NK-92 treated with Interleukin-12 subunit alpha and Interleukin-12 subunit beta, amount 100 ng/mL, for 24 hours (cell line): ENCODE data around the gene ATP6V1B1.
"Not testable (repeated sequence)": the region's sequence is repeated elsewhere in the genome, so short reads cannot be mapped to it uniquely, and the experiment has no call there.

Source experiments
- DNase-seq: peaks from one replicate; lab custom pipeline; 2025; lab: John Stamatoyannopoulos, UW

ATP6V1B1 gene

DNA sequence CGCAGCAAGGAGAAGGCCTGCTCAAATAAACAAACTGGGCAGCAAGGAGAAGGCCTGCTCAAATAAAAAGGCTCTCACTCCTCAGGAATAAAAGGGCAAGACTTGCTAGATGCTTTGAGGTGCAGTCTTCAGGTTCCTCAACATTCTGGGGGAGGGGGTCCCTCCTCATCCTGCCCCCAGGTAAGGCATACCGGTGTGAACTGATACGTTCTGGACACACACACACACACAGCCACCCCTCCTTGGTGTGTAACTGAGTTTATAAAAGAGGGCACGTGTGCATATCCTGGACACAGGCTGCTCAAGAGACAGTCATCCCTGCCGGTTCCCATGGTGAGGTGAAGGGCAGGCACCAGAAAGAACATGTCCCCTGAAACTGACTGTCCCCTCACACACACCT lies 54.5 kb downstream of the ATP6V1B1 start:
- no peak for DNase-seq

DNA sequence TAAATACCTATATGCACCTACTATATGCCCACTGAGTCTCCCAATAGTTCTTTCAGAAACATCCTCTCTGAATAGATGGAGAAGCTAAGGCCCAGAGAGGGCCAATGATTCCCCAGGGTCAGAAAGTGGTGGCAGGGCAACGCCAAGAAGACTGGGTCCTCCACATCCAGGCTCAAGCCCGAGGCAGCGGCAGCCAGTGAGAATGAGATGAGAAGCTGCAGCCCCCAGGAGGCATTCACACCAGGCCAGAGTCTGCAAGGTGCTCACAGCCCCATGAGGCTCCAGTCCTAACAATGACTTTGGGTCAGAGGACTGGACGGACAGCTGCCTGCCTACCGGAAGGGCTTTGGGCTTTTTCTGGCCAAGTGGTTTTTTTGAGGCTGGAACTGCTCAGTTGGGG lies 55.4 kb downstream of the ATP6V1B1 start:
- no peak for DNase-seq

DNA sequence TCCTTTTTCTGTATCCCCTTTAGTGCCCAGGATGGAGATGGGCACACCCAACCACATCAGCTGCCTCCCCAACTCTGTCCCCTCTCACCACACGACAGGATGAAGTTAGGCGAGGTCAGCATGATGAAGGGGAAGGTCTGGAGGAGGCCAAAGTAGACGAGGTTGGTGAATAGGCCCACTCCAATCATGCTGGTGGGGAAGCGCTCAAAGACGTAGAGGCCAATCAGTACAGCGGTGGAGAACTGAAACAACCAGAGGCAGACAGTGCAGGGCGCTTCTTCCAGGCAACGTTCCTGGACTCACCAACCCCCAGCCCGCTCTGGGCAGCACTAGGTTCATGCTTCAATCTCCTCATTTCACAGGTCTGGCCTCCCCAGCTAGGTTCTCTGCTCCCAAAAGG lies 56.0 kb downstream of the ATP6V1B1 start:
- DNase-seq, result no peak

DNA sequence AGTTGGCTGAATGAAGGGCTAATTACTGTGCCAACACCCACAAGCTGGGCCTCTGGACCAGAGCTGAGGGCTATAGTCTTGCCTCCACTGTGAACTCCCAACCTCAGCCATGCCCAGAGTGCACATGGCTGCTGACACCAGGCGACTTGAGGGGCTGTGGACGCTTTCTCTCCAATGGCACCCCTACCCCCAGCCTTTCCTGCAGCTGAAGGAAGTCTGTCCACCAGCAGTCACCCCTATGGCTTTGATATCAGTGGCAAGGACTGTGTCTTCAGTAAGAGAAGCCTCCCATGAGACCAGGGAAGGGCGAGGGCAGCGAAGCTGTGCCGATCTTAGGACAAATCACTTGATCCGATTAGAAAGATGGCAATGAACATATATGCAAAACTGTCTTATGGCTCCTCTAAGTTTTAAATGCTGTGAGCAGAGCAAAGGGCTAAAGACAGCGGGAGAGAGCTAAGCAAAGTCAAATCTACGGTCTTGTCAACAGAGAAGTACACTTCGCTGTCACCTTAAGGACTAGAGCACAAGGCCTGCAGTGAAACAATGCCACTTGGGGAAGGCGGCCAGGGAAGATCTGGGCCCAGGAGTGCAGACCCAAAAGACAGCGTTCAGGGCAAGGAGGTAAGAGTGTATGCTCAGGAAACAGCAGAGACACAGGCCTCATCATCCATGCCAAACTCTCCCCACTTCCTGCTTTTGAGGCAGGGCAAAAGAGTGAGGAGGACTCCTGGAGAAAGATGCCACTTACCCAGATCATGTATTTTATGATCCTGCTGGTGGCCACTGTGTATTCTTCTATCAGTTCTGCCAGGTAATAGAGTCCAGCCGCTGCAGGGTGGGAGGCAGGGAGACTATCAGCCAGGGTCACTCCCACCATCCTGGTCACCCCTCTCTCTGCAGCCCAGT lies 57.5 kb downstream of the ATP6V1B1 start:
- no peak for DNase-seq

DNA sequence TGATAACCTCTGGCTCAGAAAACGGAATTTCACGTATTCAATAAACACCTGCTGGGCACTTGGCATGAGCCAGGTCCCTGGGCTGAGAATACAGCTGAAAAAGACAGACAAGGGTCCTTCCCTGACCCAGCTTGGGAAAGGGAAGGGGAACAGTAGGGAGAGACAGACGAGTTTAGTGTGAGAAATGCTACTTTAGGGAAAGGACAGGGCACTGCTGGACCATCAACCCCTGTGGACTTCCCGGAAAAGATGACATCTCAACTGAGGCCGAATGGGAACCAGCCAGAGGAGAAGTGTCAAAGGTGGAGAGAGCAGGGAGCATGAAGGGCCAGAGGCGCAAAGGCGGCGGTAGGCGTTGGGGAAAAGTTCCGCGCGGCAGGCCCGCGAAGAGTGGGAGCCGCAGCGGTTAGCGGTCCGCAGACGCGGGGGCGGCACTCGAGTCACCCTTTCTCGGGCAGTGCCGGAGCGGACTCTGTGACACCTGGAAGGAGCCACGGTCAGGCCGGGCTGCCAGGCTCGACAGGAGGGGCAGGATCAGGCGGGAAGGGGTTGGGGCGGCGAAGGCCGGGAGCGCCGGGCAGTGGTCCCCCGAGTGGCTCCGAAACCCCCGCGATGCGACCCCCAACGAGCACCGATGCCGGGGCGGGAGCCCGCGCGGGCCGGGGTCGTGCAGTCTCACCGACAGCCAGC lies 58.5 kb downstream of the ATP6V1B1 start:
- DNase-seq, result no peak

DNA sequence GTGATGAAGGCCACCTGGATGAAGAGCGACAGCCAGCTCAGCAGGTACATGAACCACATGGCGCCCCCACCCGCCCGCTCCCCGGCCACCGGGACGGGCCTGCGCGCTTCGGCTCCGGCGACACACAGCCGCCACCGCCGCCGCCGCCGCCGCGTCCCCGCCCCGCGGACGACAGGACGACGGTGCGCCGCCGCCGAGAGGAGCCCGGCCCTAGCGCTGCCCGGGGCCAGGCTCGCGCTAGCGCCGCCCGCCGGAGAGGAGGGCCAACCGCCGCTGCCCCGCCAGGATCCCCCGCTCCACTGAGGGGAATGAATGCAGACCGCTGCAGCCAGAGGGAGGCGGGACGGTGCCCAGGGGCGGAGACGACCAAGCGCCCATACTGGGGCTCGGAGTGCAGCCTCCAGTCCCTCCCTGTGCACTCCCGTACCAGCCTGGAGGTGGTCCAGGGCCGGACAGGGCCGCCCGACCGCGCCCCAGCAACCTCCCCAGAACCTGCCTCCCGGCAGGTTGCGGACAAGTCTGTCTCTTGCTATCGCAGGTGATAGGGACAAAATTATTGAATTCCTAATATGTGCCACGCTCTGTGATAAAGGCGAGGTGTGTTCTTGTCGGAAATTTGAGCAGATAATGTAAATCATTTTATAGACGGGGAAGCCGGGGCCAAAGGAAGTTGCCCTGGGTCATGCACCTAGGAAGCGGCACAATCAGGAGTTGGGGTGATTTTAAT lies 59.2 kb downstream of the ATP6V1B1 start, which contains the start of gene TEX261:
Gene TEX261 (minus strand): TSS at position 175 of the 727 bp plus-strand sequence. CDS start 116 bp downstream, at position 59.
- peak; percentile 84 for DNase-seq

DNA sequence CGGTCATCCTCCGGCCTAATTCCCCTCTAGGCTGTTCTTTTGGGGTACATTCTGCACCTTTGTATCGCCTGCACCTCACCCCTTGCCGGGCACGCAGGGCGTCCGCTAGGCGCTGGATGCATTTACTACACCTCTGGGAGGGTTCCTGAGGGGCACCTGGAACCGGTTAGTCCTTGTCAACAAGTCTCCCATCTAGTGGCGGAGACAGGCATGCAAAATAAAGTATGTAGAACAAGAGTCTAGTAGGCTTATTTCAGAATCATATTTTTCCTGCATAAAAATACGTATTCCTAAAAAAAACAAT lies 59.7 kb downstream of the ATP6V1B1 start:
- peak; percentile 24 for DNase-seq

DNA sequence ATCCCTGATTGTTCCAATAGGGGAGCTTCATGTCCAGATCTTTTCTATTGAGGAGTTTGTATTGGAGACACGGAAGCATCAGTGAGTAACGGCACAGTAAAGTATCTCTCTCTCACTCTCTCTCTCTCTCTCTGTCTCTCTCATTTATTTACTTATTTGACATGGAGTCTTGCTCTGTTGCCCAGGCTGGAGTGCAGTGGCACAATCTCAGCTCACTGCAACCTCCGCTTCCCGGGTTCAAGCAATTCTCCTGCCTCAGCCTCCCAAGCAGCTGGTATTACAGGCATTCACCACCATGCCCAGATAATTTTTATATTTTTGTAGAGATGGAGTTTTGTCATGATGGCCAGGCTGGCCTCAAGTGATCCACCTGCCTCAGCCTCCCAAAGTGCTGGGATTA lies 63.2 kb downstream of the ATP6V1B1 start:
- not testable (repeated sequence) for DNase-seq

DNA sequence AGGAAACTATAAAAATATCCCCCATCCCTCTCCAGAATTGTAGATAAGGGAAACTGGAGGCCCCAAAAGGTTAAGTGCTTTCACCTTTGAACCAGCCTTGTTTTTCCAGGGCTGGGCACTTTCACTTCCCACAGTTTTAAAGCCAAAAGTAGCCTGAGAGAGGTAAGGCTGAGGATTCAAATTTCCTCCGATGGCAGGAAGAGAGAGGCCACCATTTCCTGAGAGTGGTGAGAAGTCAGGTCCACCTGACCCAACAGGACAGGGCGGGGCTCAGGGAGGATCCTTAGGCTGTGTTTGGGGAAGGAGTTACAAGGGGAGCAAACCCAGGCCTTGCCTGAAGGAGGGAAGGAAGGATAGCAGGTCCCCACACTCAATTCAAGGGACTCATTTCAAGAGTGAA lies 63.7 kb downstream of the ATP6V1B1 start:
- no peak for DNase-seq

DNA sequence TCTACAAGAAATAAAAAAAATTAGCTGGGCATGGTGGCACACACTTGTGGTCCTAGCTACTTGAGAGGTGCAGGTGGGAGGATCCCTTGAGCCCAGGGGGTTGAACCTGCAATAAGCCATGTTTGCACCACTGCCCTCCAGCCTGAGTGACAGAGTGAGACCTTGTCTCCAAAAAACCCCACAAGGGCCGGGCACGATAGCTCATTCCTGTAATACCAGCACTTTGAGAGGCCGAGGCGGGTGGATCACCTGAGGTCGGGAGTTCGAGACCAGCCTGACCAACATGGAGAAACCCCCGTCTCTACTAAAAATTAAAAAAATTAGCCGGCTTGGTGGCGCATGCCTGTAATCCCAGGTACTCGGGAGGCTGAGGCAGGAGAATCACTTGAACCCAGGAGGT lies 64.2 kb downstream of the ATP6V1B1 start:
- DNase-seq, result not testable (repeated sequence)

DNA sequence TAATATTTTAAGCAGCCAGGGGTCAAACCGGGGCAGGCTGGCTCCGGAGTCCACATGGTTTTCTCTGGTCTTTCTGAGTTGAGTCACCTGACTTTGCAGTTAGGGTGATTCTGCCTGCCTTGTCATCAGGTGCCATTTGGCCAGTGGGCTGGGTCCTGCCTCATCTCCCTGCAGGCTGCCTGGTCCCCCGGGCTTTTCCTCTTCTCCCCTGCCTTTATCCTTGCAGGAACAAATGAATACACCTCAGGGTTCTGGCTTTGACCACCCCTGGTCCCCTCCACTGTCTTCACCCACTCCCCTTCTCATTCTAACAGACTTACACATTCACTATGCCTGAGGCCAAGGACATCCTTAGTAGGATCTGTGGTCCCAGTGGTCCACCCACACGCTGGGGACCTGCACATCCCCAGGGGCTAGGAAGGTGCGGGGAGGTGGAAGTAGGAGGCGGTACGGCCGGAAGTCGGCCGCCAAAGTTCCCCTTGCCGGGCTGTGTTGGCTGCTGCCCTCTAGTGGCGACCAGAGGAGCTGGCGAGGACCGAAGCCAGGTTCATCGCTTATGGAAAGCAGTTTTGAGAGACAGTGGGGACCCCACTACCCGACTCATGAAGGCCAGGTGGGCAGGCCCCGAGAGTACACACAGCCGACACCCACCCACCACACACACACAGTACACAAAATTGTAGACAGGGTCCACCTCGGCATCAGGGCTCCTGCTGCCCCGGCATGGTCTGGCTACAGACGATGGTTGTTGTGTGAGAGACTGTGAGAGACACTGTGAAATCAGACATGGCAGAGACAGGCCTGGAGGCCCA lies 65.3 kb downstream of the ATP6V1B1 start:
- DNase-seq, result peak; percentile 55

DNA sequence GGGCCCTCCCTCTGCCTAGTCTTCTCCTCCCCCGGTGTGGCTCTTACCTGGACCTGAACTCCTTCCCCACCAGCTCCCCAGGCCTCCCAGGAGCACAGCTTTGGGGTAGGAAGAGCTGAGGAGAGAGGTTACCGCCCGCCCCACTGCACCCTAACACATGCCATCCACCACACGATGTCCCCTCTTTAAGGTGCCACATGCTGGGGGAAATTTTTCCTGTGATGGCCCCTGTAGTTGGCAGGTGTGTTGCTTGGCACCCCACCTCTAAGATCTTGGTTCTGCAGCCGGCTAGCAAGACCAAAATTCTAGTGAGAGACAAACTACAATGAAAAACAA lies 65.9 kb downstream of the ATP6V1B1 start:
- DNase-seq, result no peak

DNA sequence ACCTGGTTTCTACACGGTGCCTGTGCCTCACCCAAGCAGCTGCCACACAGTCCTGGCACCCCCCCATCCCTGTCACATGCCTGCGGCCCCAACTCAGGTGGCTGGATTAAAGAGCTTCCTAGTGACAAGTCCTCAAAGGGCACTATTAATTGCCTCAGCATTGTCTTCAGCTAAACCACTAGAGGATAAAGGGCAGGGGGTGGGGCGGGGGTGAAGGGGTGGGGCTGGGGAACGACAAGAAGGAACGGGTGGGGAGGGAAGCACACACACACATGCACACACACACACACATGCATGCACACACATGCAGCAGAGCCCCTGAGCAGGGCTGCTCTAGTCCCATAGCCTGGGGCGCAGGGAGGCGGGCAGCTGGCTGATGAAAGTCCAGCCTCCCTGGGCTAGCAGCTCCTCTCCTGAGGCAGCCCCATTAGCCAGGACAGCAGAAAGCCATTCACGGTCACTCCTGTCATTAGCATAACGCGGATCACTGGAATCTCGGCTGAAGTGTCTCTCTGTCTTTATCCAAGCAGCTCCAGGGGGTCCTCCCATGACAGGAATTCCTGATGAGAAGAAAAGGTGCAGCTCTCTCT lies 66.4 kb downstream of the ATP6V1B1 start:
- DNase-seq, result no peak

DNA sequence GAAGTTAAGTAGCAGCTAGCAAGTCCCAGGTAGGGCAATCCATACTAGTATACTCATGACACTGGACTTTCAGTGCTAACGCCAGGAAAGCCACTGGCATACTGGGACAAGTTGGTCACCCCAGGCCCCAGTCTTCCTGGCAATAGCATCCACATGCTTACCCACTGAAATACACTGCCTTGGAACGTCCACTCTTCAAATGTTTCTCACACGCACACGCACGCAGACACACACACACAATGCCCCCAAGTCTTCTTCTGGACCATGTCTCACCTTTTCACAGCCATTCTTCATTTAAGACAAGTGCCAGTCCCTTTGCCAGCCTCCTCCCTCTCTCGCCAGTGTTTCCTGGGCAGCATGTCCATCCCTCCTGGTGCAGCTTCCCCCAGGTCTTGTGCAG lies 67.7 kb downstream of the ATP6V1B1 start:
- DNase-seq, result no peak

DNA sequence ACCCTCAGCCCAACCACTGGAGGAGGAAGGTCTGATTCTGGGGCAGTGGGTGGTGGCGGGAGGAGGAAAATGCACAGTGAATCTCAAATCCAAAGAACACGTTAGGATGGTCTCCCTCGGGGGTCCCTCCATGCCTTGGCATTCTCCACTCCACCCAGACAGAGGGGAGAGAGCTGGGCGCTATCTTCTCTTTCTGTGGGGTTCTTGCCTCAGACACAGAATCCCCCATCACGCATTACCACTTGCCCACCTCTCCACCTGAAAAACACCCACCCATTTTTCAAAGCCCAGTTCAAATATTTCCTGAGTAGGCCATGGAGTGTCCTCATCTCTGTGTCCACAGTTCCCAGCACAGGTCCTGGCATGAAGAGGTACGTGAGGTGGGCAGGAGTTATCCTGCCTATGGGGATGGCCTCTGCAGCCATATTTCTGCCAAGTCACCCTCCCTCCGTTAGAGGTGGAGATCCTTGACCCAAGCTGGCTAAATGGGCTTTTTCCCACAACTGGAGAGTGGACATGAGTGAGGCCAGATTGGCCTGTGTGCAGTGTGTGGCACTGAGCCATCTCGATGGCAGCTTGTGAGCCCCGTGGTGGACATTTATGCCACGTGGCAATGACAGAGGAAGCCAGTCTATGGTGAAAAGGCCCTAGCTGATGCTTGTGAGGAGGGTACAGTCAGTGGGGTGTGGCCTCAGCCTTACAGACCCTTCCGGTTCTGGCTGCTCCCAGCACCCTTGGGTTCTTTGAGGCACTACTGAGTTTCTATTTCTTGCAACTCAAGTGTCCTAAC lies 68.5 kb downstream of the ATP6V1B1 start:
- DNase-seq, result no peak

DNA sequence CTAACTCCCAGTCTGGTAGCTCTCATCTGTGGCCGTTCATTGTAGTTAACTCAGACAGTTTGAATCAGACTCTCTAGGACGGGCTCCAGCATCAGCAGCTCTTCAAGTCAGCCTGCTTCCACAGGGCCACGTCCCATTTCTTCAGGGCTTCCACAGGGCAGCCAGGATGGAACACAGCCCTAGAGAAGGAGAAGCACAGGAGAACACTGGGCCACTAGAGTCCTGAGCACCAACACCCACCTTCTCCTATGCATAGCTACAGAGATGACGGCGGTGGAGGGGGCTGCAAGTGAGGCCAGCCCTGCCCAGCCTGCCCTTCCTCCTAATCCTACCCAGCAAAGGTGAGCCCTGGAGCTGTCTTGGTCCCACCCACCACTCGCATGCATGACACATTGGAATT lies 69.2 kb downstream of the ATP6V1B1 start:
- DNase-seq, result no peak

DNA sequence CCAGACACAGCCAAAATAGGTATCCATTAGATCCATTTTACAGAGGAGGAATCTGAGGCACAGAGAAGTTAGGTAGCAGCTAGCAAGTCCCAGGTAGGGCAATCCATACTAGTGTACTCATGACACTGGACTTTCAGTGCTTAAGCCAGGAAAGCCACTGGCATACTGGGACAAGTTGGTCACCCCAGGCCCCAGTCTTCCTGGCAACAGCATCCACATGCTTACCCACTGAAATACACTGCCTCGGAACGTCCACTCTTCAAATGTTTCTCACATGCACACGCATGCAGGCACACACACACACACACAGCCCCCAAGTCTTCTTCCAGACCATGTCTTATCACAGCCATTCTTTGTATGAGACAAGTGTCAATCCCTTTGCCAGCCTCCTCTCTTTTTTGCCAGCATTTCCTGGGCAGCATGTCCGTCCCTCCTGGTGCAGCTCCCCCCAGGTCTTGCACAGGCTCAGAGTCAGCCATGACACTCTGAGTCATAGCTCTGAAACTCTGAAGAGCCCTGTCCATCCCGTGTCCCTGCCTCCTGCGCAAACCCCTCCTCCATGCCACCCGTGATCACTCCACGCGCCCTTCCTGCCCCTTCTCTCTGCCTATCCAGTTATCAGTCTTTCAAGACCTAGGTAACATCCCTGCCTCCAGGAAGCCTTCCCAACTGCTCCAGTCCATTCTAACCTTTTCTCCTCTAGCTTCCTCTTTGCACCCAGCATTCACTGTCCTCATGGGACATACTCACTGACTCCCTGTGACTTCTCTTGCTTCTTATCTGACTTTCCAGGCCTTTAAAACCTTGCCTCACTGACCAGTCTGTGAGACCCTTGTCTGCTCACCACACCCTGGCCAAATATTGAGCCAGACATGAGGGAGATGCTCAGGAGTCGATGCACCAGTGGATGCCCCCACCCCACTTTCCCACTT lies 69.8 kb downstream of the ATP6V1B1 start:
- DNase-seq, result no peak

DNA sequence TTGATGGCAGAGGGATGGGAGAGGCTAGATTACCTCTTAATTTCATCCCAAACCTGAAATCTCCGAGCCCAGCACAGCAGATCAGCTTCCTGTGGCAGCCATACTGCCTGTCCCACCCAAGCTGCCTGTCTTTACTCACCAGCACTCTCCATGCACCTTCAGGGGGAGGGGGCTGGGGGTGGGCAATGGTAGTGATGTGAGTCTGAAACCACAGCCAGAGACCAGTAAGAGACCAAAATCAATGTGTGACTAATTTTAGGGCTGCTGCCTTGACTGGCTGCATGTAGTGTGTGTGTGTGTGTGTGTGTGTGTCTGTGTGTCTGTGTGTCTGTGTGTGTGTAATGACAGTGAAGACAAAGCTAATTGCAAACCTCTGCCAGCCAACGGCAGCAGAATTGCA lies 70.6 kb downstream of the ATP6V1B1 start:
- no peak for DNase-seq

DNA sequence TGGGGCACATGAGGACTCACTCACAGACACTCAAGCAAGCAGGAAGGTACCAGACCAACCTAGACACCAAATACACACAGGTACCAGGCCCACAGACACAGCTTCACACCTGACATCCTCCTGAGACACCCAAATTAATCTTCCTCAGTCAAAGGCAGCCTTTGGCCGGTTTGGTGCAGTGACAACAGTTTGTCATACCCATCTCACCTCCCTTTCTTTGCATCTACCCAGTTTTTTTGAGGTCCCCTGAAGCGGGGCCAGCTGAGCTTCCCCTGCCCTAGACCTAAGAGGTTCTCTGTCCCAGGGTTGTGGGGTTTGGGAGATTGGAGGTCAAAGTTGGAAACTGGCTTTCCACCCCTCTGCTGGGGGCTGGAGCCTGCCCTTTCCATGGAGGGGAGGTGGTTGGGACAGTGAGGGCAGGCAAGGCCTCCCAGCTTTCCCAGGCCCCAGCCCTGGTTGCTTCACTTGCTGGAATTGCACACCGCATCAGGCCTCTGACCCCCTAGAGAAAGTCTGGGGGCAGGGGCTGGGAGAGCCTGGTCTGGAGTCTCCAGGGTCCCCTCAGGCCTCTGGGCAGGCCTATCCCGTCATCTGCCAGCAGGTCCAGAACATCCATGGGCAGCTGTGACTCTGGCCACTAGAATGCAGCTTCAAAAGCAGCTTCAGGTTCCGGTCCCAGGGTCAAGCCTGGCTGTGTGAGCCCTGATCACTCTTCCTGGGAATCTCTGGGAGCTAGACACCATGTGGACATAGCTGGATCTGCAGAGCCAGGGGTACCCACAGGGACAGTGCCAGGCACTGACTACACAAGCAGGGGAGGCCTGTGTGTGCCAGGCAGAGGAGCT lies 71.5 kb downstream of the ATP6V1B1 start:
- no peak for DNase-seq
